Effector memory CD4-positive, alpha-beta T cell (primary cell): Measurements from ENCODE around the gene YTHDC1.
"Not testable (repeated sequence)": the region's sequence is repeated elsewhere in the genome, so short reads cannot be mapped to it uniquely, and the experiment has no call there.

Experiments
- DNase-seq, 3 donors: peaks; one replicate each; pipeline ENCODE4 v3.0.0-alpha.2; 2020
- H3K27ac ChIP-seq: 2 replicates; pipeline ENCODE4 v1.7.0; 2013; ENCODE audit warnings: mild to moderate bottlenecking, low read length, moderate library complexity; ENCODE audit not compliant: insufficient read depth, poor library complexity, severe bottlenecking
- H3K27me3 ChIP-seq: replicated peaks from 2 replicates; pipeline ENCODE4 v1.7.0; 2013; ENCODE audit warnings: mild to moderate bottlenecking, low read length; ENCODE audit not compliant: insufficient read depth, control insufficient read depth, poor library complexity, severe bottlenecking
- H3K36me3 ChIP-seq: 2 replicates; pipeline ENCODE4 v1.7.0; 2013; ENCODE audit warnings: mild to moderate bottlenecking, low read length, moderate library complexity; ENCODE audit not compliant: control insufficient read depth, insufficient read depth
- H3K4me1 ChIP-seq: 2 replicates; pipeline ENCODE4 v1.7.0; 2013; ENCODE audit warnings: low read length, mild to moderate bottlenecking; ENCODE audit not compliant: control insufficient read depth, insufficient read depth, poor library complexity, severe bottlenecking
- H3K4me3 ChIP-seq: 2 replicates; pipeline ENCODE4 v1.7.0; 2013; ENCODE audit warnings: low read length, low read depth, mild to moderate bottlenecking; ENCODE audit not compliant: insufficient read depth, poor library complexity, severe bottlenecking
- H3K9me3 ChIP-seq: 2 replicates; pipeline ENCODE4 v1.7.0; 2013; ENCODE audit warnings: mild to moderate bottlenecking, low read length, moderate library complexity; ENCODE audit not compliant: control insufficient read depth
- total RNA-seq, 3 donors: gene quantifications; one replicate each; lab custom pipeline; 2026; lab: John Stamatoyannopoulos, UW

The YTHDC1 gene
- 233 to 249 (median 247) reads per million in 3 donors for total RNA-seq

GRCh38 chr4:68349649-68350360, at the start of gene YTHDC1:
YTHDC1 (minus strand) TSS chr4:68350090; CDS start chr4:68349753, 337 bp downstream.
- peaks cover 15% of the 10 kb centered on the region for H3K4me1 ChIP-seq
- H3K9me3 ChIP-seq, result no peaks in the 10 kb centered on the region
- H3K27ac ChIP-seq, result peak within 1 kb of the TSS; percentile 97
- peak within 1 kb of the TSS; percentile 92 for H3K4me3 ChIP-seq
- H3K27me3 ChIP-seq, result no peaks in the 10 kb centered on the region
- DNase-seq, result peak; percentile 88 to 93 (median 92)
- no peaks in the 10 kb centered on the region for H3K36me3 ChIP-seq

DNA sequence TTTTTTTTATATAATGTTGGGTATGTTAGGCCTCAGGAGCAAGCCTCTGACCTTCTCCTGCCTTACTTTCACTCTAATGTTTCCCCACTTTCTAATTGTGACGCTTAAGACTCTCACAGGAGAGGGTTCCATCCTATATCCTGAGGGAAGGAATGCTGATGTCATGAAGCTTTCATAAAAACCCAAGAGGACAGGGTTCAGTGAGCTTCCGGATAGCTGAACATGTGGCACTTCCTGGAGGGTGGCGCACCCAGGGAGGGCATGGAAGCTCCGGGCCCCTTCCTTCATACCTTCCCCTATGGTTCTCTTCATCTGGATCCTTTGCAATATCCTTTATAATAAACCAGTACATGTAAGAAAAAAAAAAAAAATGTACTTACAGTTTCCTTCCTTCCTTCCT, 49.4 kb upstream of the YTHDC1 start:
- Histone ChIP-seq H3K9me3 (no peaks in the 10 kb centered on the region), H3K4me1 (no peaks in the 10 kb centered on the region), H3K4me3 (no peak overlapping the region), H3K27me3 (no peaks in the 10 kb centered on the region), H3K27ac (no peak overlapping the region), H3K36me3 (no peaks in the 10 kb centered on the region)
- no peak for DNase-seq

GRCh38 chr4:68396756-68397155, 46.9 kb upstream of the YTHDC1 start:
- H3K36me3 ChIP-seq, result no peaks in the 10 kb centered on the region
- no peak overlapping the region for H3K4me3 ChIP-seq
- DNase-seq, result no peak
- H3K27me3 ChIP-seq, result no peaks in the 10 kb centered on the region
- H3K9me3 ChIP-seq, result no peaks in the 10 kb centered on the region
- H3K4me1 ChIP-seq, result no peaks in the 10 kb centered on the region
- no peak overlapping the region for H3K27ac ChIP-seq

DNA sequence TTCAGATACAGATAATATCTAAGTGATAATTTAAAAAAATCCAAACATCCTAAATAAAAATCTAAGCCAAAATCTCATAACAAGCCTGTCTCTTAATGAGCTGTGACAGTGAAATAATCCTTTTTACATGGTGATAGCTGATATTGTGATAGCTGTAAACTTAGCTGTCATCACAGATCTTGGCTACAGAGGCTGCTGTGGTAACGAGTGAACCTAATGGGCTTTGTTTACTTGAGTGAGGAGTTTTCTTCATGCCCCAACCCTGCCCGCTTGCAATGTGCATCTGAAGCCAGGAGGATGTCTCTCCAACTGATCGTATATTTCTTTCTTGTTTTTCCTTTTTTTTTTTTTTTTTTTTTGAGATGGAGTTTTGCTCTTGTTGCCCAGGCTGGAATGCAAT, 41.5 kb upstream of the YTHDC1 start:
- Histone ChIP-seq H3K4me1 (no peaks in the 10 kb centered on the region), H3K36me3 (no peaks in the 10 kb centered on the region), H3K27me3 (no peaks in the 10 kb centered on the region), H3K9me3 (no peaks in the 10 kb centered on the region), H3K27ac (no peak overlapping the region), H3K4me3 (no peak overlapping the region)
- no peak for DNase-seq

DNA sequence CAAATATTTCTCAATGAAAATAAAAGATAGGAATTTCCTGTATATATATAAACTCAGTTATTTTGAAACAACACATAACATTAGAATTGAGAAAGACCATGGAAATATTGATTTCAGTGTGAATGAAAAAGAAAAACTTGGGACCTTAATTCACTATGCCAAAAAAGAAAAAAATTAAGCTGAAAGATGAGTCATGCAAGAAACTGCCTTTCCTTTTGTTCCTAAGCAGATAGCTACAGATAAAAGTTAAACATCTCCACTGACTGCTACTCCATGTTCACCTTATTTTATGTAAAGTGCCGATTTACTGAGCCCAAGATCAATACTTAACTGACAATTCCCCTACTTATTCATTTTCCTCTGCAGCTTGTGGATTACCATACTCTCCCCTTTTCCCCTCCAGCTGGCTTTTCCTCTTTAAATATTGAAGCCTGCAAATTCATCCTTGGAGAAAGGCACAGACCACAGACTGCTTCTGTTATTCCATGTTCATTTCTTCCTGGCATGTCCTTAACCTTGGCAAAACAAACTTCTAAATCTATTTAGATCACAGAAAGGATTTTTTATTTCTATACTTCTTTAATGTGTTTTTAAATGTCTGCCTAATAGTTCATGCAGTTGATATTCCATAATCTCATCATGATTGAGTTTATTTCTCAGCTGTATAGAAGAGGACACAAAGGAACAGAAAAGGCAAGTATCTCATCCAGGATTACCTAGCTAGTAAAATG, 40.5 kb upstream of the YTHDC1 start:
- Histone ChIP-seq H3K9me3 (no peaks in the 10 kb centered on the region), H3K4me1 (no peaks in the 10 kb centered on the region), H3K36me3 (no peaks in the 10 kb centered on the region), H3K27me3 (no peaks in the 10 kb centered on the region), H3K27ac (no peak overlapping the region), H3K4me3 (no peak overlapping the region)
- DNase-seq, result no peak

- H3K27me3 ChIP-seq, H3K4me1 ChIP-seq, H3K27ac ChIP-seq, H3K36me3 ChIP-seq, H3K4me3 ChIP-seq, DNase-seq, H3K9me3 ChIP-seq: not testable (repeated sequence)
These were observed 39.6 kb upstream of the YTHDC1 start for GRCh38 chr4:68389386-68389913.

- H3K4me3 ChIP-seq, result no peak overlapping the region
- H3K36me3 ChIP-seq, result no peaks in the 10 kb centered on the region
- no peaks in the 10 kb centered on the region for H3K9me3 ChIP-seq
- H3K4me1 ChIP-seq, result no peaks in the 10 kb centered on the region
- no peak overlapping the region for H3K27ac ChIP-seq
- no peak for DNase-seq
- no peaks in the 10 kb centered on the region for H3K27me3 ChIP-seq
These were observed 38.5 kb upstream of the YTHDC1 start for GRCh38 chr4:68388347-68388865.

- DNase-seq, result no peak
- H3K36me3 ChIP-seq, result no peaks in the 10 kb centered on the region
- no peaks in the 10 kb centered on the region for H3K9me3 ChIP-seq
- H3K27ac ChIP-seq, result no peak overlapping the region
- no peaks in the 10 kb centered on the region for H3K4me1 ChIP-seq
- H3K27me3 ChIP-seq, result no peaks in the 10 kb centered on the region
- no peak overlapping the region for H3K4me3 ChIP-seq
These were observed 35.4 kb upstream of the YTHDC1 start for GRCh38 chr4:68385267-68385666.

- Histone ChIP-seq H3K9me3 (no peaks in the 10 kb centered on the region), H3K27me3 (no peaks in the 10 kb centered on the region), H3K36me3 (no peaks in the 10 kb centered on the region), H3K27ac (no peak overlapping the region), H3K4me1 (no peaks in the 10 kb centered on the region), H3K4me3 (no peak overlapping the region)
- no peak for DNase-seq
These were observed 33.2 kb upstream of the YTHDC1 start for GRCh38 chr4:68383115-68383514.

GRCh38 chr4:68378226-68378625, 28.3 kb upstream of the YTHDC1 start:
- Histone ChIP-seq H3K4me1 (no peaks in the 10 kb centered on the region), H3K27me3 (no peaks in the 10 kb centered on the region), H3K27ac (no peak overlapping the region), H3K4me3 (no peak overlapping the region), H3K36me3 (no peaks in the 10 kb centered on the region), H3K9me3 (no peaks in the 10 kb centered on the region)
- no peak for DNase-seq
